Stimulated activated CD4-positive, alpha-beta T cell treated with anti-CD3 and anti-CD28 coated beads, Interleukin-1b, Interleukin-23, amount 100 ng/mL, for 1 hour (primary cell): Measurements from ENCODE around the gene TRAF3IP3.

Source experiments
- DNase-seq, 2 donors: peaks; one replicate each; pipeline ENCODE4 v3.0.0-alpha.2; 2020; ENCODE audit warnings: low read depth in 2 of 2

Gene TRAF3IP3

GRCh38 chr1:209738270-209738669, 17.6 kb upstream of the TRAF3IP3 start:
- DNase-seq = no peak

GRCh38 chr1:209741193-209741592, 14.7 kb upstream of the TRAF3IP3 start:
- DNase-seq = no peak

GRCh38 chr1:209741889-209742288, 14.0 kb upstream of the TRAF3IP3 start:
- no peak for DNase-seq

- no peak for DNase-seq
Measured at GRCh38 chr1:209742409-209743144, 13.3 kb upstream of the TRAF3IP3 start.

- DNase-seq = no peak
Measured at GRCh38 chr1:209743145-209743482, 12.7 kb upstream of the TRAF3IP3 start.

GRCh38 chr1:209746451-209747165, 9.2 kb upstream of the TRAF3IP3 start:
- no peak for DNase-seq

- peak; percentile 66 to 78 for DNase-seq
Measured at GRCh38 chr1:209747580-209748262, 8.1 kb upstream of the TRAF3IP3 start.

GRCh38 chr1:209748620-209749019, 7.2 kb upstream of the TRAF3IP3 start:
- DNase-seq = no peak

GRCh38 chr1:209749205-209749604, 6.6 kb upstream of the TRAF3IP3 start:
- DNase-seq = no peak

- DNase-seq = no peak
Measured at GRCh38 chr1:209749670-209750323, 6.1 kb upstream of the TRAF3IP3 start.

GRCh38 chr1:209751627-209752231, 4.1 kb upstream of the TRAF3IP3 start:
- no peak for DNase-seq

GRCh38 chr1:209752890-209753289, 3.0 kb upstream of the TRAF3IP3 start:
- DNase-seq = no peak

- no peak for DNase-seq
Measured at GRCh38 chr1:209755256-209755655, 597 bp upstream of the TRAF3IP3 start.

GRCh38 chr1:209756615-209757445, 977 bp downstream of the TRAF3IP3 start:
- no peak for DNase-seq

GRCh38 chr1:209758400-209758799, 2.5 kb downstream of the TRAF3IP3 start:
- no peak for DNase-seq

GRCh38 chr1:209759829-209760359, 4.0 kb downstream of the TRAF3IP3 start:
- no peak for DNase-seq

- DNase-seq = no peak
Measured at GRCh38 chr1:209761011-209761635, 5.3 kb downstream of the TRAF3IP3 start.

- no peak for DNase-seq
Measured at GRCh38 chr1:209766051-209766450, 10.2 kb downstream of the TRAF3IP3 start.

GRCh38 chr1:209767096-209767495, 11.2 kb downstream of the TRAF3IP3 start:
- DNase-seq = no peak

- DNase-seq = no peak
Measured at GRCh38 chr1:209767706-209768105, 11.9 kb downstream of the TRAF3IP3 start.
